PC-9 (cell line): Measurements from ENCODE around the gene FAM193B.

Experiments used
- EZH2 ChIP-seq: fragments of 200-600 bp; sonication (generic); IDR thresholded peaks from 2 replicates; pipeline ENCODE4 v1.8.0; 2017; ENCODE audit warnings: antibody characterized with exemption, low read depth
- TF ChIP-seq, protein P1 (sequence below): fragments of 200-600 bp; sonication (generic); conservative IDR thresholded peaks from 2 replicates; pipeline ENCODE4 v1.6.1; 2017; ENCODE audit warnings: mixed run types, antibody characterized with exemption, mild to moderate bottlenecking, moderate library complexity

DNA sequence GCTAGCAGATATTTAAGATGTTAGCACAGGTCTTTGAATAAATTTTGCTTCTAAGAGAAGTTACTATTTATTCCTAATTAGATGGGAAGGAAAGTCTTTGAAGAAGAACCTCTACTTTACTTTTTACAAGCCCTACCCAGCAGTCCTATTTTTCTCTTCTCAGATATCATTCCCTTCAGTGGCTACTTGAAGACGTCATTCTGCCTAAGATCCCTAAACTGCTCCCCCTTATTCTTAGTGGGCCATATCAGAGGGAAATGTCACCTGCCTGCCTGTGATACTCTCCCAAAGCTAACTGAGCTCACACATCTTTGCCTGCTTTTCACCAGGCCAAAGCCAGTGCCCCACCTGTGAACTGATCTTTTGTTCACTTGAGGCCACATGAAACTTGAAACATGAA is 21.1 kb upstream of the FAM193B start:
- TF ChIP-seq, protein P1, sequence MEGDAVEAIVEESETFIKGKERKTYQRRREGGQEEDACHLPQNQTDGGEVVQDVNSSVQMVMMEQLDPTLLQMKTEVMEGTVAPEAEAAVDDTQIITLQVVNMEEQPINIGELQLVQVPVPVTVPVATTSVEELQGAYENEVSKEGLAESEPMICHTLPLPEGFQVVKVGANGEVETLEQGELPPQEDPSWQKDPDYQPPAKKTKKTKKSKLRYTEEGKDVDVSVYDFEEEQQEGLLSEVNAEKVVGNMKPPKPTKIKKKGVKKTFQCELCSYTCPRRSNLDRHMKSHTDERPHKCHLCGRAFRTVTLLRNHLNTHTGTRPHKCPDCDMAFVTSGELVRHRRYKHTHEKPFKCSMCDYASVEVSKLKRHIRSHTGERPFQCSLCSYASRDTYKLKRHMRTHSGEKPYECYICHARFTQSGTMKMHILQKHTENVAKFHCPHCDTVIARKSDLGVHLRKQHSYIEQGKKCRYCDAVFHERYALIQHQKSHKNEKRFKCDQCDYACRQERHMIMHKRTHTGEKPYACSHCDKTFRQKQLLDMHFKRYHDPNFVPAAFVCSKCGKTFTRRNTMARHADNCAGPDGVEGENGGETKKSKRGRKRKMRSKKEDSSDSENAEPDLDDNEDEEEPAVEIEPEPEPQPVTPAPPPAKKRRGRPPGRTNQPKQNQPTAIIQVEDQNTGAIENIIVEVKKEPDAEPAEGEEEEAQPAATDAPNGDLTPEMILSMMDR: no peak
- no peak for TF ChIP-seq EZH2
